Measurements from ENCODE around the gene CUX1. TPM values are rescaled to one million over a fixed set of nuclear protein-coding genes. Genes with fewer than 3 reads are reported as not detected.

CUX1 gene
- total RNA-seq, 1 experiment from 2014 or later, result 49.8 TPM

- no peak overlapping the region for H3K4me3 ChIP-seq
- H3K36me3 ChIP-seq, result peaks cover 13% of the 10 kb centered on the region
- H3K27me3 ChIP-seq (replicated peaks), result no peaks in the 10 kb centered on the region
- no peak overlapping the region for H3K27ac ChIP-seq
- peaks cover 3% of the 10 kb centered on the region; the same call in 1 of the 2 replicates for H3K9me3 ChIP-seq (replicated peaks)
- DNase-seq (ENCODE audit: low read depth in 1 of 2, low spot score in 2 of 2), result peak in 1 of 2 experiments; percentile 43
- H3K4me1 ChIP-seq (replicated peaks), result peaks cover 39% of the 10 kb centered on the region
These were observed 465.3 kb downstream of the CUX1 start for GRCh38 chr7:102282465-102283362.

DNA sequence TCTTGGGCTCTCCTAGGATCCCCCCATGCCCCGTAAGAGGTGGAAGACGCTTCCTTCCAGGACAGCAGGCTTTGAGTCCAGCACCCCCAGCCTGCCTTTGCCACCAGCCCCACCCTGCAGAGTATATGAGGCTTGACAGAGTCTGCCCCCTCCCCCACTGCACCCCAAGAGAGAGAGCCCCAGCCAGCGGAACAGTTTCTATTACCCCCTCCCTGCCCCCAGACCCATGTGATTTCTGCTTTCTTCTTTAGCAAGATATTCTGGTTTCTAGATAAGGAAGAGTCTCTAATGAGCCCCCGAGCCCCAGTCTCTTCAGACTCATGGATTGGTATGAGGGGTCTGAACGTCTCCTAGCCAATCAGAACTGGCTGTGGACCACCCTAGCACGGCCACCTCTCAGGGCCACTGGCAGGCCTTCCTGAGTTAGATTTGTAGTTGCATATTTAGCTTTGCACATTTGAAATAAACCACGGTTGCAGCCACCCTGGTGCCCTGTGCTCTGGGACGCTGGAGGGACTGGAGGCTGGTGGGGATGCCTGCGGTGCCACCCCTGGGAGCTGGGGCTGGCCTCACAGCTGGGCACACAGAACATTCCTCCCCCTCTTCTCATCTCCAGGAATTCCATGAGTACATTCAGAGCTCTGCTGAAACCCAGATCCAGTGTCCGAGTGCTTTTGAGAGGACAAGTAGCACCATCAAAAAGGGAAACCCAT, 466.2 kb downstream of the CUX1 start:
- DNase-seq (ENCODE audit: low read depth in 1 of 2, low spot score in 2 of 2), result no peak
- no peak overlapping the region for H3K27ac ChIP-seq
- peaks cover 3% of the 10 kb centered on the region; the same call in 1 of the 2 replicates for H3K9me3 ChIP-seq (replicated peaks)
- H3K27me3 ChIP-seq (replicated peaks), result no peaks in the 10 kb centered on the region
- no peak overlapping the region for H3K4me3 ChIP-seq
- peaks cover 49% of the 10 kb centered on the region for H3K4me1 ChIP-seq (replicated peaks)
- H3K36me3 ChIP-seq, result peaks cover 22% of the 10 kb centered on the region

- no peak for DNase-seq (ENCODE audit: low read depth in 1 of 2, low spot score in 2 of 2)
- H3K27ac ChIP-seq, result no peak overlapping the region
These were observed 467.0 kb downstream of the CUX1 start for GRCh38 chr7:102284399-102284798.

GRCh38 chr7:102284891-102285539, 467.6 kb downstream of the CUX1 start:
- H3K27me3 ChIP-seq (replicated peaks), result no peaks in the 10 kb centered on the region
- H3K4me1 ChIP-seq (replicated peaks), result peaks cover 51% of the 10 kb centered on the region
- H3K4me3 ChIP-seq, result peak overlapping the region; percentile 97
- peaks cover 3% of the 10 kb centered on the region; the same call in 1 of the 2 replicates for H3K9me3 ChIP-seq (replicated peaks)
- peaks cover 33% of the 10 kb centered on the region for H3K36me3 ChIP-seq
- peak overlapping the region; percentile 100; the same call in 1 of the 2 replicates for H3K27ac ChIP-seq
- DNase-seq (ENCODE audit: low read depth in 1 of 2, low spot score in 2 of 2), result no peak

More at GRCh38 chr7:102284399-102284798, 467.0 kb downstream of the CUX1 start:
- Histone ChIP-seq H3K9me3 (replicated peaks) (peaks cover 3% of the 10 kb centered on the region; the same call in 1 of the 2 replicates), H3K27me3 (replicated peaks) (no peaks in the 10 kb centered on the region), H3K36me3 (peaks cover 30% of the 10 kb centered on the region), H3K4me3 (no peak overlapping the region), H3K4me1 (replicated peaks) (peaks cover 54% of the 10 kb centered on the region)

- peak overlapping the region; percentile 100 for H3K27ac ChIP-seq
- H3K4me3 ChIP-seq, result peak overlapping the region; percentile 97
- no peak for DNase-seq (ENCODE audit: low read depth in 1 of 2, low spot score in 2 of 2)
- peaks cover 50% of the 10 kb centered on the region for H3K4me1 ChIP-seq (replicated peaks)
- peaks cover 3% of the 10 kb centered on the region; the same call in 1 of the 2 replicates for H3K9me3 ChIP-seq (replicated peaks)
- H3K36me3 ChIP-seq, result peaks cover 38% of the 10 kb centered on the region
- H3K27me3 ChIP-seq (replicated peaks), result no peaks in the 10 kb centered on the region
These were observed 468.3 kb downstream of the CUX1 start for GRCh38 chr7:102285540-102286236.

DNA sequence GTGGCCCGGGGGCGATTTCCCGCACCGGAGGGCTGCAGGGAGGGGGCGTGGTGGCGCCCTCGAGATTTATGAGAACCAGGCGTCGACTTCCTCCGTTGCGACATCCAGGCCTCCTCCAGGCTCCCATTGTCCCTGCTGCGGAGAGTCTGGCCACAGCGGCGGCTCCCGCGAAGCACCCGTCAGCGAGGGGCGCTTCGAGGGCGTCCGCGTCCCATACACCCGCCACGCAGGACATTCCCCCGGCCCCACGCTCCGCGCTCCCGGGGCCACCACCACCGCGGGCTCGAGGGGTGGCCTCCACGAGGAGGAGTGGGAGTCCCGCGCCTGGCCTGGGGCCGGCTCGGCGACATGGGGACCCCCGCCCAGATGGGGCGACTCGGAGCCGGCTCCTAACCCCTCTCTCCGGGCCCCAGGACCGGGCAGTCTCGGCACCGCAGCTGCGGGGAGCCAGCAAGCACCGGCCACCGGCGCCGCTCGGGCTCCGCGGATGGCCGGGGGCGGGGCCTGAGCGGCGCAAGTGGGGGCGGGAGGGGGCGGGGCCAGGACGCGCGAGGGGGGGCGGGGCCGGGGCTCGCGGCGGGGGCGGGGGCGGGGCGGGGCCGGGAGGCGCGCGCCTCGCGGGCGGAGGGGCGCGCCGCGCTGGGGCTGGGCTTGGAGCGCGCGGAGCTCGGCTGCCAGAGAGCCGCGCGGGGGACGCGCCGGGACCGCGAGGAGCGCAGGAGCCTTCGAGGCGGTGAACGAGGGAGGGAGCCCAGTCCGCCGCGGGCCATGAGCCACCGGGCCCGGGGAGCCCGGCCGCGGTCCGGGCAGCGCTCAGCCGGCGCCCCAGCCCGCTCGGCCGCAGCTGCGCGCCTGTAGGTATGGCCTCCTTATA, 469.0 kb downstream of the CUX1 start, which contains the start of gene SH2B2:
Gene SH2B2 (plus strand): TSS at position 632 of the 874 bp plus-strand sequence. CDS start 13,683 bp downstream, outside the sequence.
- H3K36me3 ChIP-seq, result peaks cover 46% of the 10 kb centered on the region
- DNase-seq (ENCODE audit: low read depth in 1 of 2, low spot score in 2 of 2), result peak; percentile 88
- peak within 1 kb of the TSS; percentile 100 for H3K27ac ChIP-seq
- peaks cover 53% of the 10 kb centered on the region for H3K4me1 ChIP-seq (replicated peaks)
- no peaks in the 10 kb centered on the region for H3K27me3 ChIP-seq (replicated peaks)
- peak within 1 kb of the TSS; percentile 97 for H3K4me3 ChIP-seq
- peaks cover 3% of the 10 kb centered on the region; the same call in 1 of the 2 replicates for H3K9me3 ChIP-seq (replicated peaks)

DNA sequence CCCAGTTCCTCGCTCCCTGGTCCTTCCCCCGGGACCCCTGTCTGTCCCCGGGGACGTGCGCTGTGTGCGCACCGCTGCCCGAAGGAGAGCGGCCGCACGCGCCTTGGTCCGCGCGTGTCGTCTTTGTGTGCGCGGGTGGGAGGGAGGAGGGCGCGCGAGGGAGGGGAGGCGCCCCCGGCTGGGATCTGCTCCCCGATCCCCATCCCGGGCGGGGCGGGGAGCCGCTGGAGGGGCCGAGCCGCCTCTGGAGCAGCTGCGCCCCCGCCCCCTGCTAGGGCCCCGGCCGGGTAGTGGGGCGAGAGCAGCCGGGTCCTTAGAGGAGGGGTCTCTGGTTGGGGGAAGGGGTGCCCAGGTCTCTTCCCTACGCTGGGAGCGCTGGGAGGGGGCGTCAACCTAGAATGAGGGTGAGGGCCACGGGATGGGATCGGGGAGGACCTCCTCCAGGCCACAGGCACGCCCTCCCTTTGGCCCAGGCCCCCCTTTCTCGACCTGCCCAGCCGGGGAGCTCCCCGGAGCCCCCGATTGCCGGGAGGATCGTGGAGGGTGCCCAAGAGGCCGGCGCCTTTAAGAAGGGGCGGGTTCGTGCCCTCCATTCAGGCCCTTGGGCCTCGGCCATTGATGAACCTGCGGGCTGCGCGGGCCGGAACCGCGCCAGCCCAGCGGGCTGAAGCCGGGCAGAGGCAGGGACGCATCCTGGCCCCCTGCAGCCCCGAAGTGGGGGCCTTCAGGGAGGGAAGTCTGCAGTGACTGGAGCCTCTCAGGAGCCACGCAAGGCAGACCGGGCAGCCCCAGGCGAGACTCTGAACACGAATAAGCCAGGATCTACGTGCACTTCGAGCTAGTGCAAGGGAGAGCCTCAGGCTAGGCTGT, 469.9 kb downstream of the CUX1 start:
- Histone ChIP-seq H3K9me3 (replicated peaks) (peaks cover 3% of the 10 kb centered on the region; the same call in 1 of the 2 replicates), H3K27me3 (replicated peaks) (no peaks in the 10 kb centered on the region), H3K27ac (peak overlapping the region; percentile 70), H3K4me3 (peak overlapping the region; percentile 97), H3K36me3 (peaks cover 53% of the 10 kb centered on the region), H3K4me1 (replicated peaks) (peaks cover 53% of the 10 kb centered on the region)
- peak in 1 of 2 experiments; percentile 51 for DNase-seq (ENCODE audit: low read depth in 1 of 2, low spot score in 2 of 2)

DNA sequence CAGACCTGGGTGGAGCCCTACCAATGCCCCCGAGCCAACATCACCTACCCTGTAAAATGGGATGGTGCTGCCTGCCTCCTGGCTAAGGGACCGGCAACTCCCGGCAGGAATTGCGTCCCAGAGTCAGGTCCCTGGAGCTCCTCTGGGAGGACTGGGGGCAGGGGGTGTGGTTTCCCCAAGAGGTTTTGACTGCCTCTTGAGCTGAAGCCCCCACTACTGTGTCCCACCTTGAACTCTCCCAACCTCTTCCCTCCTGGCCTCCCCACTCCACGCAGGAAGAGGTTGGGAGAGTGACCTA, 470.5 kb downstream of the CUX1 start:
- H3K27me3 ChIP-seq (replicated peaks), result no peaks in the 10 kb centered on the region
- peaks cover 3% of the 10 kb centered on the region; the same call in 1 of the 2 replicates for H3K9me3 ChIP-seq (replicated peaks)
- peak overlapping the region; percentile 36 for H3K27ac ChIP-seq
- DNase-seq (ENCODE audit: low read depth in 1 of 2, low spot score in 2 of 2), result no peak
- H3K36me3 ChIP-seq, result peaks cover 53% of the 10 kb centered on the region
- peak overlapping the region; percentile 97 for H3K4me3 ChIP-seq
- H3K4me1 ChIP-seq (replicated peaks), result peaks cover 53% of the 10 kb centered on the region

DNA sequence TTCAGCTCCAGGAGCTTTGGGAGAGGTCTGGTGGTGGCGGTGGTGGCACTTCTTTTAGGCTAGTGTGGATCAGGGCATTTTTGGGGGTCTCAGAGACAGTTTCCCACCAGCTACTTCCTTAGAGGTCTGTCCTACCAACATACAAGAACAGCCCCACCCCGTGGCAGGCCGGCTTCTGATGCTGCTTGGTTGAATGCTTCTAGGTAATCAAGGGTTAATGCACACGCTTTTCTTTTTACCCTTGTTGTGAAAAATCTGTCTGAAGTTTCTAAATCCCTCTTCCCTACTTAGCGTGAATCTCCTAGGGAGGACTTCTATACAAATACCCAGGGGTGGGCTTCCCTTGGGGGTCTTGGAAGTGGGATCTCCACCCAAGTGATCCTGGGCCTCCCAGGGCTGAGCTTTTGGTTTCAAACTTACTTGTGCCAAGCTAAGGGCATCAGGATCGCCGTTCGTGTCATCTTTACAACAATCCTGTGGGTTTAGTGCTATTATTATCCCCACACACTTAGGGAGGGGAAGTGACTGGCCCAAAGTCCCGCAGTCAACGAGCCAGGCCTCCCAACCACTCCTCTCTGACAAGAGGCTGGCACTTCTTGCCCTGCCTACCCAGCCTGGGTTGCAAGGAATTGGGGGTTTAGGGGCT, 471.0 kb downstream of the CUX1 start:
- Histone ChIP-seq H3K4me3 (peak overlapping the region; percentile 97), H3K9me3 (replicated peaks) (peaks cover 3% of the 10 kb centered on the region; the same call in 1 of the 2 replicates), H3K27me3 (replicated peaks) (no peaks in the 10 kb centered on the region), H3K27ac (peak overlapping the region; percentile 36), H3K4me1 (replicated peaks) (peaks cover 53% of the 10 kb centered on the region), H3K36me3 (peaks cover 53% of the 10 kb centered on the region)
- DNase-seq (ENCODE audit: low read depth in 1 of 2, low spot score in 2 of 2), result peak in 1 of 2 experiments; percentile 54

GRCh38 chr7:102289057-102289456, 471.6 kb downstream of the CUX1 start:
- Histone ChIP-seq H3K36me3 (peaks cover 59% of the 10 kb centered on the region), H3K27ac (peak overlapping the region; percentile 36), H3K9me3 (replicated peaks) (peaks cover 3% of the 10 kb centered on the region; the same call in 1 of the 2 replicates), H3K4me1 (replicated peaks) (peaks cover 53% of the 10 kb centered on the region), H3K4me3 (peak overlapping the region; percentile 97), H3K27me3 (replicated peaks) (no peaks in the 10 kb centered on the region)
- DNase-seq (ENCODE audit: low read depth in 1 of 2, low spot score in 2 of 2), result no peak

All from SJSA1 (cell line).